Upper lobe of right lung (tissue), 1 donor: ENCODE results near the gene ARF3. TPM values are rescaled to one million over a fixed set of nuclear protein-coding genes. Genes with fewer than 3 reads are reported as not detected.

Experiments
- ATAC-seq: fragments of 200-7000 bp; cut with Tn5 transposase; one replicate; pipeline ENCODE4 v1.9.1; 2020; ENCODE audit warnings: mild to moderate bottlenecking, moderate library complexity
- DNase-seq: peaks from one replicate; pipeline ENCODE4 v3.0.0-alpha.2; 2020
- H3K27ac ChIP-seq: fragments of 200-600 bp; one replicate; pipeline ENCODE4 v1.8.0; 2022
- H3K27me3 ChIP-seq: fragments of 200-600 bp; one replicate; pipeline ENCODE4 v1.8.0; 2022; ENCODE audit warnings: mild to moderate bottlenecking
- H3K36me3 ChIP-seq: fragments of 200-600 bp; one replicate; pipeline ENCODE4 v1.8.0; 2022
- H3K4me1 ChIP-seq: fragments of 200-600 bp; one replicate; pipeline ENCODE4 v1.8.0; 2022
- H3K4me3 ChIP-seq: fragments of 200-600 bp; one replicate; pipeline ENCODE4 v1.8.0; 2022; ENCODE audit warnings: mild to moderate bottlenecking
- H3K9me3 ChIP-seq: fragments of 200-600 bp; one replicate; pipeline ENCODE4 v1.8.0; 2022
- intact Hi-C: fragments of 100-400 bp; cut with DNase I; formaldehyde crosslinking; loops from one replicate; pipeline ENCODE4 v1.11.0; 2022
- total RNA-seq: library from RNA; stranded (reverse); fragmentation: NEBNext Ultra II Directional; extraction: Animal tissue kit (Norgen Biotek cat#: 25700); gene quantifications from one replicate; pipeline ENCODE4 v1.2.1, GENCODE V29; 2021
- TF ChIP-seq, protein P1 (sequence below): fragments of 200-600 bp; IDR thresholded peaks from one replicate; pipeline ENCODE4 v1.8.0; 2022; ENCODE audit warnings: antibody characterized with exemption
- donor health status: DM: no; HTN: yes; CAD: no; lungs with severe emphysema.

ARF3 gene
- total RNA-seq, 1 donor from 2014 or later: 146 TPM

GRCh38 chr12:48977290-48978281, 20.3 kb upstream of the ARF3 start:
- DNase-seq (peak; percentile 87), ATAC-seq (peak; percentile 69)
- intact Hi-C loops: no loop called here
- TF ChIP-seq, protein P1, sequence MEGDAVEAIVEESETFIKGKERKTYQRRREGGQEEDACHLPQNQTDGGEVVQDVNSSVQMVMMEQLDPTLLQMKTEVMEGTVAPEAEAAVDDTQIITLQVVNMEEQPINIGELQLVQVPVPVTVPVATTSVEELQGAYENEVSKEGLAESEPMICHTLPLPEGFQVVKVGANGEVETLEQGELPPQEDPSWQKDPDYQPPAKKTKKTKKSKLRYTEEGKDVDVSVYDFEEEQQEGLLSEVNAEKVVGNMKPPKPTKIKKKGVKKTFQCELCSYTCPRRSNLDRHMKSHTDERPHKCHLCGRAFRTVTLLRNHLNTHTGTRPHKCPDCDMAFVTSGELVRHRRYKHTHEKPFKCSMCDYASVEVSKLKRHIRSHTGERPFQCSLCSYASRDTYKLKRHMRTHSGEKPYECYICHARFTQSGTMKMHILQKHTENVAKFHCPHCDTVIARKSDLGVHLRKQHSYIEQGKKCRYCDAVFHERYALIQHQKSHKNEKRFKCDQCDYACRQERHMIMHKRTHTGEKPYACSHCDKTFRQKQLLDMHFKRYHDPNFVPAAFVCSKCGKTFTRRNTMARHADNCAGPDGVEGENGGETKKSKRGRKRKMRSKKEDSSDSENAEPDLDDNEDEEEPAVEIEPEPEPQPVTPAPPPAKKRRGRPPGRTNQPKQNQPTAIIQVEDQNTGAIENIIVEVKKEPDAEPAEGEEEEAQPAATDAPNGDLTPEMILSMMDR: peak; percentile 70
- Histone ChIP-seq H3K27ac (no peak overlapping the region), H3K9me3 (no peaks in the 10 kb centered on the region), H3K36me3 (no peaks in the 10 kb centered on the region), H3K4me1 (peaks cover 45% of the 10 kb centered on the region), H3K27me3 (peaks cover 93% of the 10 kb centered on the region), H3K4me3 (no peak overlapping the region)

DNA sequence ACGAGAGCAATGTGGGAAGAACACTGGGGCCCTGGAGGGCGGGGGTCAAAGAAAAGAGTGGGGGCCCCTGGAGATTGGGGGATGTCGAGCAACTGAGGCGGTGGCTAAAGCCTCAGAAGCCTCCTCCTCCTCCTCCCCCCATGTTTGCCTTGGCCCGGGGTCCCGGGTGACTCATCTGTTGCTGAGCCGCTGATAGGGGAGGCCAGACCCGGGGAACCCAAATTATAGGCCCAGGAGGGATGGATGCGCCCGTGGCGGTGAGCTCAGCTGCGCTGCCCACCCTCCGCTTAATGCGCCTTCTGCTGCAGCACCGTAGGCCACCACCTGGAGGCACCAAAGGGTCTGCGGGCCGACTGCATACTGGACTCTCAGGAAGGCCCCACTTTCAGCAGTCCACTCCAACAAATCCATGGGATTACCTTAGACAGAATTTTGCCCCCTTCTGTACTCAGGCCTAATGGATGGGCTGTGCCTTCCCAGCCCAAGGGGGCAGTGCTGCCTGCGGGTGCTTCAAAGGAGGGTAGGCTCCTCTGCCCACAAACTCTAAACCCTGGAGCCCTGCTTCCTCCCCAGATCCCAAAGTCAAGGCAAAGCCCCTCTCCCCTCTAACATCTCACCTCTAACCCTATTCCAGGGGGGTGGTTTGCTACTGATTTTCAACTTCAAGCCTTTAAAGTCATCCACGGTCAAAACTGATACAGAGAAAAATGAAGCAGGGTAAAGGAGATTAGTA, 16.8 kb upstream of the ARF3 start:
- H3K4me3 ChIP-seq: no peak overlapping the region
- DNase-seq (peak; percentile 76), ATAC-seq (peak; percentile 52)
- peaks cover 91% of the 10 kb centered on the region for H3K27me3 ChIP-seq
- no peaks in the 10 kb centered on the region for H3K36me3 ChIP-seq
- TF ChIP-seq, protein P1: peak; percentile 59
- intact Hi-C loops: no loop called here
- H3K9me3 ChIP-seq: no peaks in the 10 kb centered on the region
- no peak overlapping the region for H3K27ac ChIP-seq
- peaks cover 47% of the 10 kb centered on the region for H3K4me1 ChIP-seq

DNA sequence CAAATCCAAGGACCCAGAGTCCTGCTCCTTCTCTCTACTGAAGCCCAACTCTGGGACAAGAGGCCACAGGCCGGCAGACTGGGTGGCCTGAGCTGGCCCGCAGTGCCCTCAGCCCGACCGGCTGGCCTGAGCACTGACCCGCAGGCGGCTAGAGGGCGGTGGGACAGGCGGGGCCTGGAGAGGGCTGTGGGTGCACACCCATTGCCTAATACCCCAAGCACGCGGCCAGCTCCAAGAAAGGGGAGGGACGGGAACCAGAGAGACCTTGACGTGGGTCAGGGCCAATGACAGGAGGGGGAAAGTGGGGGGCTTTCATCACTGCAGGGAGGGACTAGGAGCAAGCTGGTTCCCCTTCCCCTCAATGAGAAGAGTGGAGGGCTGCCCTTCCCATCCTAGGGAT, 16.2 kb upstream of the ARF3 start:
- no peak for DNase-seq
- intact Hi-C loops: no loop called here
- H3K4me1 ChIP-seq: peaks cover 41% of the 10 kb centered on the region
- H3K9me3 ChIP-seq: no peaks in the 10 kb centered on the region
- TF ChIP-seq, protein P1: no peak
- no peak overlapping the region for H3K27ac ChIP-seq
- no peak overlapping the region for H3K4me3 ChIP-seq
- ATAC-seq: peak; percentile 50
- peaks cover 86% of the 10 kb centered on the region for H3K27me3 ChIP-seq
- no peaks in the 10 kb centered on the region for H3K36me3 ChIP-seq

- intact Hi-C loops: no loop called here
- Histone ChIP-seq H3K4me3 (no peak overlapping the region), H3K9me3 (no peaks in the 10 kb centered on the region), H3K4me1 (peaks cover 36% of the 10 kb centered on the region), H3K36me3 (no peaks in the 10 kb centered on the region), H3K27me3 (peaks cover 81% of the 10 kb centered on the region), H3K27ac (no peak overlapping the region)
- DNase-seq: no peak
- ATAC-seq: no peak
- TF ChIP-seq, protein P1: no peak
Measured at GRCh38 chr12:48972952-48973483, 15.7 kb upstream of the ARF3 start.

DNA sequence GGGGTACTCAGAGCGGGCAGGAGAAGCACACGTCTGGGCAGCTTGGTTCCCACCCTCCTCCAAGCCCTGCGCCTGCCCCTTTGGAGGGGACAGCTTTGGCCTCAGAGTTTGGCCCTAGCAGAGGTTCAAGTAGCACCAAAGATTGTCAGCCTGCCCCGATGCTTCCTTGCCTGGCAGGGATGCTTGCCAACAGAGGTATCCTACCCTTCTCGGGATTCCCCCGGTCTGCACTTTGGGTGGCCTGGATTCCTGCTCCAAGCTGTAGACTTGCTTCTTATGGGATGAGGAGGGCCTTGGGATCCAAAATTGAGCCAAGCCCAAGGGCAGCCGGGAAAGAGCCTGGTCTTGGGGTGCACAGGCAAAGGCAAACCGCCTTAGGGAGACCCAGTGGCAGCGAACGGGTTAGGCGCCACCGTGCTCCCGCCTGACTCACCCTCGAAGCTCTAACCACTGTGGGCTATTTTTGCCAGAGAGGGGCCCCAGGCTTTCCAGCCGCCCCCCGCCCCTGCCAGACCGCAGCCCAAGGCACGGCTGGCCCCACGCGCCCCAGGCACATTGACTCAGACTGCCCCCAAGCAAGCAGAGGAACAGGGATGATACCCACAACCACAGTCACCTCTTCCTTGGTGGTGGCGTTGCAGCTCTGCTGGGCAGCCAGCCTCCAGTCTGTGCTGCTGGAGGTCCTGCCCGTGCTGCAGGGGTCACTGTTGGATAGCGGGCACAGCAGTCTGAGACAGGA, 15.1 kb upstream of the ARF3 start:
- Histone ChIP-seq H3K27ac (no peak overlapping the region), H3K4me3 (no peak overlapping the region), H3K36me3 (no peaks in the 10 kb centered on the region), H3K27me3 (peaks cover 75% of the 10 kb centered on the region), H3K9me3 (no peaks in the 10 kb centered on the region), H3K4me1 (peaks cover 34% of the 10 kb centered on the region)
- ATAC-seq (no peak), DNase-seq (no peak)
- intact Hi-C loops: no loop called here
- TF ChIP-seq, protein P1: no peak
